Endothelial cell of umbilical vein (primary cell): Measurements from ENCODE around the gene PRDX5. TPM values are rescaled to one million over a fixed set of nuclear protein-coding genes. Genes with fewer than 3 reads are reported as not detected.

ENCODE experiments used
- BruUV-seq: library from RNA; stranded (reverse); fragments of 400-500 nt; replicated peaks from 2 replicates; lab custom pipeline; 2021; lab: Mats Ljungman, UMichigan
- CTCF ChIA-PET: fragments of 300-600, 350-600 bp; sonication (Branson Sonifier 250); formaldehyde crosslinking; loops from one replicate; lab custom pipeline; 2021; ENCODE audit warnings: antibody characterized with exemption, inconsistent platforms; lab: Charles Lee
- POLR2A ChIA-PET: fragments of 300-600, 350-600 bp; sonication (Branson Sonifier 250); formaldehyde crosslinking; loops from one replicate; lab custom pipeline; 2021; ENCODE audit warnings: antibody characterized with exemption, inconsistent platforms; lab: Charles Lee
- DNase-seq: peaks from one replicate; pipeline ENCODE4 v3.0.0-alpha.2; 2011; ENCODE audit warnings: low read depth, low spot score
- FAIRE-seq: peaks from 2 replicates; lab custom pipeline; 2011; peaks lifted over from hg19 to GRCh38; lab: Jason Lieb, UNC
- H2AFZ ChIP-seq: 2 replicates; pipeline ENCODE4 v1.6.0; 2012; ENCODE audit warnings: low read depth, low read length, control low read depth, inconsistent platforms
- H3K27ac ChIP-seq: 2 replicates; pipeline ENCODE4 v1.5.1; 2011; ENCODE audit warnings: low read depth, mild to moderate bottlenecking, control low read depth, low read length, moderate library complexity; ENCODE audit not compliant: insufficient read depth
- H3K27me3 ChIP-seq, 2 experiments: 2 replicates each; pipeline versions ENCODE4 v1.6.0 to v1.6.1; 2011; ENCODE audit warnings: low read length in 2 of 2, mixed read lengths in 1 of 2; ENCODE audit not compliant: control insufficient read depth in 2 of 2, insufficient read depth in 2 of 2
- H3K36me3 ChIP-seq, 2 experiments: 2 replicates in 1 of 2; 3 replicates in 1 of 2; pipeline ENCODE4 v1.5.1; 2011; ENCODE audit warnings: low read length in 2 of 2, mild to moderate bottlenecking in 1 of 2, moderate library complexity in 1 of 2; ENCODE audit not compliant: control insufficient read depth in 2 of 2, insufficient read depth in 2 of 2; ENCODE audit errors: extremely low read depth in 1 of 2
- H3K4me1 ChIP-seq: 3 replicates; pipeline ENCODE4 v1.5.1; 2011; ENCODE audit warnings: mild to moderate bottlenecking, low read length; ENCODE audit not compliant: control insufficient read depth, insufficient read depth; ENCODE audit errors: extremely low read depth
- H3K4me2 ChIP-seq: 2 replicates; pipeline ENCODE4 v1.6.1; 2011; ENCODE audit warnings: low read length, control low read depth, mixed read lengths; ENCODE audit not compliant: insufficient read depth
- H3K4me3 ChIP-seq, 3 experiments: fragments of 200-600 bp in 1 of 3; sonication (generic), shearing (Covaris generic) in 1 of 3; replicated peaks in 1 of 3; 2 replicates each; pipeline ENCODE4 v1.5.1; 2011 to 2016; ENCODE audit warnings: control low read depth in 3 of 3, low read length in 3 of 3, mild to moderate bottlenecking in 2 of 3, inconsistent platforms in 1 of 3, low read depth in 1 of 3, moderate library complexity in 1 of 3; ENCODE audit not compliant: insufficient read depth in 1 of 3
- H3K79me2 ChIP-seq: 2 replicates; pipeline ENCODE4 v1.6.0; 2012; ENCODE audit warnings: low read length, inconsistent platforms; ENCODE audit not compliant: control insufficient read depth, insufficient read depth
- H3K9ac ChIP-seq: replicated peaks from 2 replicates; pipeline ENCODE3; 2011; ENCODE audit warnings: low read length, control low read depth; ENCODE audit not compliant: insufficient read depth; ENCODE audit errors: extremely low read depth
- H3K9me1 ChIP-seq: replicated peaks from 3 replicates; pipeline ENCODE4 v1.6.0; 2011; ENCODE audit warnings: mild to moderate bottlenecking, low read length; ENCODE audit not compliant: control insufficient read depth, insufficient read depth; ENCODE audit errors: extremely low read depth
- H3K9me3 ChIP-seq: replicated peaks from 2 replicates; pipeline ENCODE4 v1.5.1; 2012; ENCODE audit warnings: low read length, inconsistent platforms; ENCODE audit not compliant: control insufficient read depth, insufficient read depth
- H4K20me1 ChIP-seq: replicated peaks from 2 replicates; pipeline ENCODE3; 2011; ENCODE audit warnings: mild to moderate bottlenecking, low read length; ENCODE audit not compliant: control insufficient read depth, insufficient read depth; ENCODE audit errors: extremely low read depth
- CTCF ChIP-seq, 2 donors: IDR thresholded peaks; 1 replicate in 1 of 2; 2 replicates in 1 of 2; pipeline ENCODE4 v1.5.1; 2011; ENCODE audit warnings: low read length in 2 of 2, mild to moderate bottlenecking in 2 of 2, moderate library complexity in 2 of 2, control low read depth in 1 of 2, inconsistent platforms in 1 of 2, low read depth in 1 of 2; ENCODE audit not compliant: insufficient read depth in 1 of 2; ENCODE audit errors: extremely low read depth in 1 of 2
- EZH2 ChIP-seq: IDR thresholded peaks from 2 replicates; pipeline ENCODE4 v1.6.1; 2012; ENCODE audit warnings: borderline replicate concordance, low read depth, mild to moderate bottlenecking, moderate library complexity, low read length, inconsistent platforms; ENCODE audit not compliant: severe bottlenecking
- GATA2 ChIP-seq: IDR thresholded peaks from 2 replicates; pipeline ENCODE4 v1.7.0; 2011; ENCODE audit warnings: low read depth, mild to moderate bottlenecking, moderate library complexity, mixed read lengths, low read length; ENCODE audit not compliant: insufficient read length, insufficient read depth
- dilution Hi-C: fragments of 300-500 bp; cut with MboI; formaldehyde crosslinking; loops from one replicate; pipeline ENCODE4 v1.15.0; 2019; ENCODE audit warnings: low sequenced_read_pairs; ENCODE audit not compliant: extremely low pct_ligation_motif_present
- intact Hi-C: fragments of 100-400 bp; cut with micrococcal nuclease; formaldehyde crosslinking; loops from one replicate; pipeline ENCODE4 v1.10.0; 2022
- polyA plus RNA-seq, 4 experiments: library from polyadenylated mRNA; depleted of rRNA in 3 of 4; stranded (reverse) in 3 of 4; unstranded in 1 of 4; fragments of >200 nt; gene quantifications; 2 replicates each; pipeline versions ENCODE4 v1.2.1 to v1.2.3, GENCODE V29; 2011 to 2012; ENCODE audit warnings: missing spikeins in 1 of 4
- total RNA-seq: library from RNA; stranded (reverse); gene quantifications from 2 replicates; pipeline ENCODE4 v1.2.3, GENCODE V29; 2021

The PRDX5 gene
- total and polyA plus RNA-seq, 2 donors (not counting 3 experiments of a cell fraction or from before 2014, with no cell fraction given) = 199 to 709 TPM

- no peaks in the 10 kb centered on the region for H3K36me3 ChIP-seq
Observed at GRCh38 chr11:64330888-64331287, 13.0 kb downstream of the PRDX5 start.

More at GRCh38 chr11:64330888-64331287, 13.0 kb downstream of the PRDX5 start:
- Histone ChIP-seq H3K4me1 (peaks cover 3% of the 10 kb centered on the region), H3K9me1 (no peaks in the 10 kb centered on the region), H3K9me3 (no peaks in the 10 kb centered on the region), H3K4me3 (no peak overlapping the region), H3K27me3 (no peaks in the 10 kb centered on the region), H3K4me2 (no peak overlapping the region), H4K20me1 (no peaks in the 10 kb centered on the region), H3K27ac (no peak overlapping the region), H3K79me2 (no peaks in the 10 kb centered on the region), H2AFZ (no peak overlapping the region), H3K9ac (no peak overlapping the region)
- DNase-seq (no peak), FAIRE-seq (no peak)
- CTCF ChIA-PET = interaction anchor here (0.8 to 5.4 kb wide), 13 partner anchors 8 to 145 kb away, joined by 3 to 71 read pairs (median 10); partner anchors contain the start of genes CATSPERZ, CCDC88B, ESRRA and PPP1R14B
- POLR2A ChIA-PET = interaction anchor here (1.2 kb wide), 1 partner anchor 13 kb away, joined by 6 read pairs; the partner anchor contains the start of genes PRDX5 and TRMT112
- intact Hi-C loops (no loop called here), dilution Hi-C loops (no loop called here)
- TF ChIP-seq EZH2 (no peak), GATA2 (no peak), CTCF (IDR thresholded peaks at IDR 0.05; ENCODE audit: extremely low read depth in 1 of 2, insufficient read depth in 1 of 2, low read depth in 1 of 2, low read length in 2 of 2) (no peak)
- BruUV-seq = no TSS peak
